SKM-1 (cell line): Measurements from ENCODE around the gene RNF151.

ENCODE experiments used
- DNase-seq: peaks from one replicate; lab custom pipeline; 2025; ENCODE audit not compliant: unreplicated experiment; lab: John Stamatoyannopoulos, UW

RNF151 gene

GRCh38 chr16:1976216-1976520, 9.5 kb downstream of the RNF151 start:
- DNase-seq, result no peak

- DNase-seq, result no peak
Observed at GRCh38 chr16:1976951-1977874, 10.6 kb downstream of the RNF151 start.

GRCh38 chr16:1977875-1978268, 11.2 kb downstream of the RNF151 start:
- no peak for DNase-seq

GRCh38 chr16:1978476-1979120, 11.9 kb downstream of the RNF151 start:
- no peak for DNase-seq

GRCh38 chr16:1979271-1980029, 12.8 kb downstream of the RNF151 start:
- no peak for DNase-seq

GRCh38 chr16:1980030-1980769, 13.5 kb downstream of the RNF151 start:
- DNase-seq, result no peak

GRCh38 chr16:1980770-1981087, 14.1 kb downstream of the RNF151 start:
- no peak for DNase-seq

- DNase-seq, result no peak
Observed at GRCh38 chr16:1981398-1981836, 14.8 kb downstream of the RNF151 start, which contains the start of gene NOXO1. Gene NOXO1, minus strand, starts transcription at chr16:1981469. Its CDS starts 290 bp downstream, at chr16:1981179.

- no peak for DNase-seq
Observed at GRCh38 chr16:1982013-1982433, 15.4 kb downstream of the RNF151 start.

- no peak for DNase-seq
Observed at GRCh38 chr16:1982991-1983543, 16.4 kb downstream of the RNF151 start.

- peak; percentile 83 for DNase-seq
Observed at GRCh38 chr16:1983544-1984346, 17.1 kb downstream of the RNF151 start, which contains the start of gene GFER. Gene GFER, plus strand, starts transcription at chr16:1984193. Its CDS starts 26 bp downstream, at chr16:1984219.

- no peak for DNase-seq
Observed at GRCh38 chr16:1984347-1985225, 17.9 kb downstream of the RNF151 start.

- DNase-seq, result no peak
Observed at GRCh38 chr16:1985466-1986150, 19.0 kb downstream of the RNF151 start.

GRCh38 chr16:1987198-1987597, 20.5 kb downstream of the RNF151 start:
- no peak for DNase-seq

- DNase-seq, result no peak
Observed at GRCh38 chr16:1989209-1990100, 22.8 kb downstream of the RNF151 start, which contains the start of gene SYNGR3. Gene SYNGR3, plus strand, starts transcription at chr16:1989970. Its CDS starts 133 bp downstream, at chr16:1990103.

- DNase-seq, result no peak
Observed at GRCh38 chr16:1990101-1990350, 23.4 kb downstream of the RNF151 start.

- no peak for DNase-seq
Observed at GRCh38 chr16:1990351-1991134, 23.9 kb downstream of the RNF151 start.
